CD8-positive, alpha-beta memory T cell (primary cell): ENCODE data around the gene HIF1A. TPM values are rescaled to one million over a fixed set of nuclear protein-coding genes. Genes with fewer than 3 reads are reported as not detected.

Experiments used
- CTCF ChIA-PET: fragments of 350-600 bp; sonication (Branson Sonifier 250); formaldehyde crosslinking; loops from one replicate; lab custom pipeline; 2021; ENCODE audit warnings: antibody characterized with exemption; lab: Charles Lee
- POLR2A ChIA-PET: fragments of 350-600 bp; sonication (Branson Sonifier 250); formaldehyde crosslinking; loops from one replicate; lab custom pipeline; 2021; ENCODE audit warnings: antibody characterized with exemption; lab: Charles Lee
- DNase-seq, 5 donors: peaks; one replicate each; pipeline versions ENCODE4 v3.0.0 to v3.0.0-alpha.2; 2020 to 2022; ENCODE audit warnings: mixed read lengths in 1 of 5
- H3K27ac ChIP-seq: one replicate; pipeline ENCODE4 v1.7.0; 2013; ENCODE audit warnings: low read depth, mild to moderate bottlenecking, low read length, moderate library complexity
- H3K27me3 ChIP-seq: 2 replicates; pipeline ENCODE4 v1.7.0; 2013; ENCODE audit warnings: low read length, mild to moderate bottlenecking; ENCODE audit not compliant: insufficient read depth, poor library complexity, severe bottlenecking
- H3K36me3 ChIP-seq: 2 replicates; pipeline ENCODE4 v1.7.0; 2013; ENCODE audit warnings: mild to moderate bottlenecking, low read length, moderate library complexity; ENCODE audit not compliant: insufficient read depth
- H3K4me1 ChIP-seq: 2 replicates; pipeline ENCODE4 v1.7.0; 2013; ENCODE audit warnings: mild to moderate bottlenecking, low read length, moderate library complexity; ENCODE audit not compliant: insufficient read depth
- H3K4me3 ChIP-seq: 2 replicates; pipeline ENCODE4 v1.7.0; 2013; ENCODE audit warnings: mild to moderate bottlenecking, low read length
- H3K9me3 ChIP-seq: 2 replicates; pipeline ENCODE4 v1.7.0; 2013; ENCODE audit warnings: mild to moderate bottlenecking, low read length
- H3K27ac Mint-ChIP-seq, 8 donors: one replicate each; pipeline ENCODE4 v1.8.0; 2020 to 2021; ENCODE audit warnings: mixed read lengths in 8 of 8, mild to moderate bottlenecking in 6 of 8, inconsistent platforms in 3 of 8, moderate library complexity in 3 of 8
- H3K27me3 Mint-ChIP-seq, 2 donors: one replicate each; pipeline ENCODE4 v1.8.0; 2020 to 2021; ENCODE audit warnings: mixed read lengths in 2 of 2, mild to moderate bottlenecking in 1 of 2, moderate library complexity in 1 of 2
- H3K36me3 Mint-ChIP-seq, 3 donors: one replicate each; pipeline ENCODE4 v1.8.0; 2020 to 2021; ENCODE audit warnings: mixed read lengths in 3 of 3, inconsistent platforms in 1 of 3, mild to moderate bottlenecking in 1 of 3
- H3K4me1 Mint-ChIP-seq, 3 donors: one replicate each; pipeline ENCODE4 v1.8.0; 2020 to 2021; ENCODE audit warnings: mixed read lengths in 3 of 3, inconsistent platforms in 1 of 3, mild to moderate bottlenecking in 1 of 3
- H3K4me3 Mint-ChIP-seq, 7 donors: one replicate each; pipeline ENCODE4 v1.8.0; 2020 to 2021; ENCODE audit warnings: mixed read lengths in 7 of 7, mild to moderate bottlenecking in 6 of 7, moderate library complexity in 4 of 7, inconsistent platforms in 2 of 7
- H3K9me3 Mint-ChIP-seq, 5 donors: one replicate each; pipeline ENCODE4 v1.8.0; 2020 to 2022; ENCODE audit warnings: mixed read lengths in 5 of 5, mild to moderate bottlenecking in 3 of 5, moderate library complexity in 2 of 5, inconsistent platforms in 1 of 5
- polyA plus RNA-seq: library from polyadenylated mRNA; unstranded; fragments of 300-500 nt; fragmentation: Illumina TruSeq; gene quantifications from one replicate; pipeline ENCODE4 v1.2.3, GENCODE V29; 2021
- total RNA-seq, 2 experiments: library from RNA; stranded (reverse); gene quantifications; one replicate each; pipeline ENCODE4 v1.2.3, GENCODE V29; 2021

HIF1A gene
- total and polyA plus RNA-seq, 3 experiments from 2014 or later = 49.6 to 139 (median 130) TPM

DNA sequence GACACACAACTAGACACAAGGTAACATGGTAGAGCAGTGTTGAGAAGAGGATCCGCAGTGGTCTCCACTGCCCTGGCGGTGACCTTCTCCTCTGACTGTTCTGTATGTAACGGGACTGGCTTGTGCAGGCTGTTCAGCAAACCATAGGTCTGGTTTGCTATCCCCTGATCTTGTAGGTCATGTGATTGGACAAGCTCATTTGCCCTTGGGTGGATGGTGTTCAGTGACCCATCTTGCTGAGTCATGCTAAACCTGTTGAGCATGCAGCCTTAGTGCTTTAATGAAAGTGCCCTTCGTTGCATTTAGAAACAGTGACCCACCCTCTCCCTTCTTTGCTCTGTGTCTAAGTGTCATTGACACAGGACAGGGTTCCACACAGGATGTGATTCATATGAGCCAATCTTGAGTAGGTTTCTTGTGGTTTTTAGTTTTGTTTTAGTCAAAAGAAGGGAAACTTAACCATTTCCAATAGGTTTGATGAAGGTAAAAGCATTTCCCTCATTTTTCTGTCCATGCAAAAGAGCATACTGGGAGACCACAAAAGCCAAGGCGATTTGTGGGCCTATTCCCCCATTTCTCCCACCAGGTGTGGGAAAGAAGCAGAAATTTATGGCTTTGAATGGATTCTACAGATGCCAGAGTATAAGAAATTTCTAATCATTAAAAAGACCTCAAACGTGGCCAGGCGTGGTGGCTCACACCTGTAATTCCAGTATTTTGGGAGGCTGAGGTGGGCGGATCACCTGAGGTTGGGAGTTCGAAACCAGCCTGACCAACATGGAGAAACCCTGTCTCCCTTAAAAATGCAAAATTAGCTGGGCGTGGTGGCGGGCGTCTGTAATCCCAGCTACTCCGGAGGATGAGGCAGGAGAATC, 32.6 kb upstream of the HIF1A start:
- H3K27ac ChIP-seq = peak overlapping the region; percentile 5
- Mint-ChIP-seq H3K4me1 (peaks cover 46 to 55% (median 54%) of the 10 kb centered on the region in 3 donors), H3K9me3 (no peaks in the 10 kb centered on the region), H3K4me3 (peak overlapping the region; percentile 66 to 90 (median 79)), H3K36me3 (peaks cover 0 to 1% (median 0%) of the 10 kb centered on the region in 3 donors), H3K27me3 (no peaks in the 10 kb centered on the region), H3K27ac (peak overlapping the region; percentile 90 to 99 (median 94))
- ChIA-PET CTCF (no interaction called here), POLR2A (interaction anchor here (0.7 kb wide), 1 partner anchor 32 kb away, joined by 4 read pairs; the partner anchor contains the start of gene HIF1A)
- H3K4me3 ChIP-seq = peak overlapping the region; percentile 42
- H3K36me3 ChIP-seq = no peaks in the 10 kb centered on the region
- no peaks in the 10 kb centered on the region for H3K9me3 ChIP-seq
- peaks cover 63% of the 10 kb centered on the region for H3K4me1 ChIP-seq
- no peaks in the 10 kb centered on the region for H3K27me3 ChIP-seq
- peak; percentile 4 to 75 (median 41) for DNase-seq

- ChIA-PET CTCF (interaction anchor here (1.3 kb wide), 1 partner anchor 18 kb away, joined by 3 read pairs; no protein-coding TSS in a partner anchor), POLR2A (interaction anchor here (0.7 to 1.0 kb wide), 2 partner anchors 32 to 98 kb away, joined by 4 read pairs; partner anchors contain the start of gene HIF1A)
- H3K4me1 Mint-ChIP-seq = peaks cover 46 to 55% (median 54%) of the 10 kb centered on the region in 3 donors
- H3K4me1 ChIP-seq = peaks cover 71% of the 10 kb centered on the region
- no peaks in the 10 kb centered on the region for H3K36me3 ChIP-seq
- peak overlapping the region; percentile 90 to 99 (median 94) for H3K27ac Mint-ChIP-seq
- H3K9me3 Mint-ChIP-seq = no peaks in the 10 kb centered on the region
- H3K27me3 Mint-ChIP-seq = no peaks in the 10 kb centered on the region
- peaks cover 0 to 1% (median 0%) of the 10 kb centered on the region in 3 donors for H3K36me3 Mint-ChIP-seq
- H3K9me3 ChIP-seq = no peaks in the 10 kb centered on the region
- peak overlapping the region; percentile 5 for H3K27ac ChIP-seq
- H3K4me3 Mint-ChIP-seq = peak overlapping the region; percentile 66 to 90 (median 79)
- DNase-seq = peak in 1 of 5 donors; percentile 19
- no peaks in the 10 kb centered on the region for H3K27me3 ChIP-seq
- H3K4me3 ChIP-seq = peak overlapping the region; percentile 42
Measured at GRCh38 chr14:61663312-61663979, 31.9 kb upstream of the HIF1A start.

DNA sequence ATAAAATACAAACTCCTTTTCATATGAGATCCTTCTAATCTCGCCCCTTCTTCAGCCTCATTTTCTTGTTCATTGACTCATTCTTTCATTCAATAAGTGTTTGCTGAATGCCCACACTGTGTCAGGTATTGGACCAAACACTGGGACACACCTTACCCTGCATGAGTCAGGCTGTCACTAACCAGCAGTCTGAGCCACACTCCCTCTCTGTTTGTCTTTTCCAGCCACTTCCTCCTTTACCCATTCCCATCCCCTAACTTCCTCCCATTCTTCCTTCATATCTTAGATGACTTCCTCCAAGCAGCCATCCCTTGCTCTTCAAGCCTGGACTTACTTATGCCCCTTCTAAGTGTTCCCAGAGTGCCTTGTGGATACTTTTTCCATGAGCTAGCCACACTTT, 27.0 kb upstream of the HIF1A start:
- no peaks in the 10 kb centered on the region for H3K9me3 Mint-ChIP-seq
- POLR2A ChIA-PET = no interaction called here
- H3K27ac ChIP-seq = no peak overlapping the region

DNA sequence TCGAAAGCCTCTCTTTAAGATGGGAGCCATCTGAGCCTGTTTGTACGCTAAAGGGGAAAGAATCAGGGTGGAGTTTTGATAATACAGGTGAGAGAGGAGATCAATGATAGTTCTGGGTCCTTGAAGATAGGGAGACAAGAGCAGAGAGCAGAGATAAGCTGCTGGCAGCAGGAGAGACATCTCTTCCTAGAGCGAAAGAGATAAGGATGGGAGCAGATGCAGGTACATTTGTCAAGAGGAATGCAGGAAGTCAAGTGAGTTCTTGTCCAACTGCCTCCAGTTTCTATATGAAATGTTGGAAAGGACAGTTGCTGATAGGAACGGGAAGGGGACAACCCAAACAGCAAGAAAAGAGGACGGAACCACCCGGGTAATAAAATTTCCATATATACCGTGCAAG, 24.7 kb upstream of the HIF1A start:
- peaks cover 3 to 5% (median 4%) of the 10 kb centered on the region in 3 donors for H3K4me1 Mint-ChIP-seq
- H3K4me3 ChIP-seq = peak overlapping the region; percentile 49
- no peaks in the 10 kb centered on the region for H3K27me3 ChIP-seq
- peak overlapping the region; percentile 26 for H3K27ac ChIP-seq
- no peaks in the 10 kb centered on the region for H3K9me3 Mint-ChIP-seq
- no peaks in the 10 kb centered on the region for H3K36me3 Mint-ChIP-seq
- no peaks in the 10 kb centered on the region for H3K36me3 ChIP-seq
- ChIA-PET POLR2A (no interaction called here), CTCF (no interaction called here)
- peaks cover 72% of the 10 kb centered on the region for H3K4me1 ChIP-seq
- H3K4me3 Mint-ChIP-seq = no peak overlapping the region
- H3K9me3 ChIP-seq = no peaks in the 10 kb centered on the region
- H3K27ac Mint-ChIP-seq = no peak overlapping the region
- H3K27me3 Mint-ChIP-seq = no peaks in the 10 kb centered on the region
- DNase-seq = no peak

More for the DNA sequence above, 27.0 kb upstream of the HIF1A start:
- H3K27ac Mint-ChIP-seq = no peak overlapping the region
- H3K36me3 ChIP-seq = no peaks in the 10 kb centered on the region
- CTCF ChIA-PET = no interaction called here
- no peak overlapping the region for H3K4me3 ChIP-seq
- no peaks in the 10 kb centered on the region for H3K36me3 Mint-ChIP-seq
- no peaks in the 10 kb centered on the region for H3K9me3 ChIP-seq
- peaks cover 15 to 21% (median 16%) of the 10 kb centered on the region in 3 donors for H3K4me1 Mint-ChIP-seq
- no peak overlapping the region for H3K4me3 Mint-ChIP-seq
- no peaks in the 10 kb centered on the region for H3K27me3 ChIP-seq
- DNase-seq = no peak
- peaks cover 81% of the 10 kb centered on the region for H3K4me1 ChIP-seq
- no peaks in the 10 kb centered on the region for H3K27me3 Mint-ChIP-seq

DNA sequence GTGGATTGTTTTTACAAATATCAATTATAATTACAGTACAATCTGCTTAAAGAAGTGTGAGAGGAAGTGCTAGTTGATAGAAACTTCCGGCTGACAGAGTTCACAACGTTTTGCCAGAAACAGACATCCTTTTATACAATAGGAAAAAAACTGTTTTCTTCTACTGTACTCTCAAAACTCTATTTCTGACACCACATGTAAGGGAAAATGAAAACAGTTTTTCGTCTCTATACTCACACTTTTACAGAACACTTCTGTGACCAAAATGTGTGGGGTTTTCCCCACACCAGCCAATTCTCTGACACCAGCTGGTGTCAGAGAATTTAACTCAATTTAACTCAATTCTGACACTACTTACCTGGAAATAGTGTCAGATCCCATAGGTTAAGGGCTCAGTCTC, 24.2 kb upstream of the HIF1A start:
- Mint-ChIP-seq H3K9me3 (no peaks in the 10 kb centered on the region), H3K4me3 (no peak overlapping the region), H3K27ac (no peak overlapping the region), H3K36me3 (no peaks in the 10 kb centered on the region), H3K4me1 (peaks cover 2 to 5% (median 3%) of the 10 kb centered on the region in 3 donors), H3K27me3 (no peaks in the 10 kb centered on the region)
- no peaks in the 10 kb centered on the region for H3K9me3 ChIP-seq
- peak overlapping the region; percentile 49 for H3K4me3 ChIP-seq
- POLR2A ChIA-PET = no interaction called here
- CTCF ChIA-PET = no interaction called here
- H3K27me3 ChIP-seq = no peaks in the 10 kb centered on the region
- DNase-seq = peak in 4 of 5 donors; percentile 9 to 79 (median 60)
- peak overlapping the region; percentile 64 for H3K27ac ChIP-seq
- H3K36me3 ChIP-seq = no peaks in the 10 kb centered on the region
- peaks cover 68% of the 10 kb centered on the region for H3K4me1 ChIP-seq

GRCh38 chr14:61672796-61673195, 22.5 kb upstream of the HIF1A start:
- Mint-ChIP-seq H3K4me3 (no peak overlapping the region), H3K4me1 (peaks cover 2 to 5% (median 3%) of the 10 kb centered on the region in 3 donors), H3K9me3 (no peaks in the 10 kb centered on the region), H3K27ac (peak overlapping the region in 4 of 8 donors; percentile 34 to 87 (median 64)), H3K27me3 (no peaks in the 10 kb centered on the region), H3K36me3 (no peaks in the 10 kb centered on the region)
- Histone ChIP-seq H3K27ac (no peak overlapping the region), H3K4me1 (peaks cover 53% of the 10 kb centered on the region), H3K9me3 (no peaks in the 10 kb centered on the region), H3K4me3 (no peak overlapping the region), H3K36me3 (no peaks in the 10 kb centered on the region), H3K27me3 (no peaks in the 10 kb centered on the region)
- no peak for DNase-seq
- ChIA-PET CTCF (no interaction called here), POLR2A (no interaction called here)

DNA sequence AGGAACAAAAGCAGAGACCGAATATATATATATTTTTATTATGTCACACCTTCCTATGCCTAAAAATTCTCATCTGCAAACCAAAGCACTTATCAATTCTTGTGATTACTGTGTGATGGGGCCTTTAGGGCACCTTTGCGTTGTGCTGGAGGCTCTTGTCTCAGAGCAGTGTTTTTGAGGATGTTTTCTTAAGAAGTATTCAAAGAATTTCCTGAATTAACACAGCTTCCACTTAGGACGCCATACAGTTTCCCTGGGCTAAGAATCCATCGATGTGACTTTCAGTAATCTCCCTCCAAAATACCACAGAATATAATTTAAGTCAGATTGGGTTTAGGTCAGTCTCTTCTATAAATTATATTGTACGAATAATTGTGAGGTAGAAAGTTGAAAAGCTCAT, 22.0 kb upstream of the HIF1A start:
- Histone ChIP-seq H3K36me3 (no peaks in the 10 kb centered on the region), H3K4me3 (no peak overlapping the region), H3K9me3 (no peaks in the 10 kb centered on the region), H3K27me3 (no peaks in the 10 kb centered on the region), H3K4me1 (peaks cover 47% of the 10 kb centered on the region), H3K27ac (no peak overlapping the region)
- Mint-ChIP-seq H3K27ac (peak overlapping the region in 5 of 8 donors; percentile 2 to 58 (median 56)), H3K9me3 (no peaks in the 10 kb centered on the region), H3K27me3 (no peaks in the 10 kb centered on the region), H3K4me1 (peaks cover 2 to 5% (median 3%) of the 10 kb centered on the region in 3 donors), H3K36me3 (no peaks in the 10 kb centered on the region), H3K4me3 (no peak overlapping the region)
- ChIA-PET POLR2A (no interaction called here), CTCF (no interaction called here)
- DNase-seq = no peak
